Activated CD8-positive, alpha-beta memory T cell treated with anti-CD3 and anti-CD28 coated beads for 36 hours (primary cell): ENCODE measurements around the gene DCPS. TPM values are rescaled to one million over a fixed set of nuclear protein-coding genes. Genes with fewer than 3 reads are reported as not detected.

Source experiments
- CTCF ChIA-PET: fragments of 350-600 bp; sonication (Branson Sonifier 250); formaldehyde crosslinking; loops from one replicate; lab custom pipeline; 2021; ENCODE audit warnings: antibody characterized with exemption; lab: Charles Lee
- POLR2A ChIA-PET: fragments of 350-600 bp; sonication (Branson Sonifier 250); formaldehyde crosslinking; loops from one replicate; lab custom pipeline; 2021; ENCODE audit warnings: antibody characterized with exemption; lab: Charles Lee
- total RNA-seq, 2 experiments: library from RNA; stranded (reverse); gene quantifications; one replicate each; pipeline ENCODE4 v1.2.3, GENCODE V29; 2021

The DCPS gene
- total RNA-seq, 2 experiments from 2014 or later, result 39.2 to 39.3 TPM

- CTCF ChIA-PET, result interaction anchor here (2.3 kb wide), 1 partner anchor 13 kb away, joined by 7 read pairs; the partner anchor contains the start of genes FOXRED1 and SRPRA
- POLR2A ChIA-PET, result interaction anchor here (0.6 to 1.8 kb wide), 3 partner anchors 10 to 20 kb away, joined by 3 to 9 read pairs (median 5); partner anchors contain the start of gene FOXRED1
These were observed 21.5 kb upstream of the DCPS start for GRCh38 chr11:126282361-126282735.

GRCh38 chr11:126282736-126283591 is 20.9 kb upstream of the DCPS start, which contains the start of gene TIRAP:
Gene TIRAP, plus strand, starts transcription at chr11:126283093. Its CDS starts 7,802 bp downstream, at chr11:126290895.
- POLR2A ChIA-PET, result interaction anchor here (0.6 to 1.8 kb wide), 7 partner anchors 11 to 36 kb away, joined by 3 to 9 read pairs (median 5); partner anchors contain the start of genes DCPS, FOXRED1 and SRPRA
- CTCF ChIA-PET, result interaction anchor here (2.3 kb wide), 1 partner anchor 14 kb away, joined by 7 read pairs; the partner anchor contains the start of genes FOXRED1 and SRPRA

- CTCF ChIA-PET, result no interaction called here
These were observed 19.0 kb upstream of the DCPS start for GRCh38 chr11:126284829-126285228.

GRCh38 chr11:126288237-126288636 is 15.6 kb upstream of the DCPS start:
- ChIA-PET POLR2A (no interaction called here), CTCF (no interaction called here)

More at GRCh38 chr11:126284829-126285228, 19.0 kb upstream of the DCPS start:
- POLR2A ChIA-PET, result no interaction called here

GRCh38 chr11:126290887-126291286 is 13.0 kb upstream of the DCPS start:
- ChIA-PET POLR2A (interaction anchor here (1.0 kb wide), 1 partner anchor 15 kb away, joined by 3 read pairs; no protein-coding TSS in a partner anchor), CTCF (interaction anchor here (0.6 to 1.6 kb wide), 3 partner anchors 150 to 294 kb away, joined by 3 read pairs; no protein-coding TSS in a partner anchor)

- ChIA-PET POLR2A (no interaction called here), CTCF (interaction anchor here (1.5 kb wide), 1 partner anchor 40 kb away, joined by 3 read pairs; no protein-coding TSS in a partner anchor)
These were observed 10.1 kb upstream of the DCPS start for GRCh38 chr11:126293726-126294125.

- ChIA-PET CTCF (no interaction called here), POLR2A (no interaction called here)
These were observed 6.9 kb upstream of the DCPS start for GRCh38 chr11:126297004-126297403.

- ChIA-PET CTCF (interaction anchor here (1.0 kb wide), 1 partner anchor 17 kb away, joined by 3 read pairs; no protein-coding TSS in a partner anchor), POLR2A (interaction anchor here (0.9 to 1.2 kb wide), 4 partner anchors 13 to 49 kb away, joined by 3 to 8 read pairs (median 4); no protein-coding TSS in a partner anchor)
These were observed 706 bp downstream of the DCPS start for GRCh38 chr11:126304457-126305075.

- CTCF ChIA-PET, result interaction anchor here (0.7 kb wide), 1 partner anchor 11 kb away, joined by 3 read pairs; no protein-coding TSS in a partner anchor
- POLR2A ChIA-PET, result interaction anchor here (1.2 kb wide), 1 partner anchor 15 kb away, joined by 3 read pairs; no protein-coding TSS in a partner anchor
These were observed 1.8 kb downstream of the DCPS start for GRCh38 chr11:126305699-126306098.

GRCh38 chr11:126307706-126308105 is 3.8 kb downstream of the DCPS start:
- POLR2A ChIA-PET, result no interaction called here
- CTCF ChIA-PET, result interaction anchor here (0.5 to 0.6 kb wide), 2 partner anchors 14 to 80 kb away, joined by 3 to 4 read pairs; no protein-coding TSS in a partner anchor

- CTCF ChIA-PET, result no interaction called here
- POLR2A ChIA-PET, result no interaction called here
These were observed 4.4 kb downstream of the DCPS start for GRCh38 chr11:126308271-126308671.

- ChIA-PET CTCF (interaction anchor here (0.7 kb wide), 1 partner anchor 171 kb away, joined by 3 read pairs; no protein-coding TSS in a partner anchor), POLR2A (interaction anchor here (0.7 kb wide), 1 partner anchor 111 kb away, joined by 5 read pairs; no protein-coding TSS in a partner anchor)
These were observed 4.9 kb downstream of the DCPS start for GRCh38 chr11:126308771-126309170.

GRCh38 chr11:126310200-126310991 is 6.5 kb downstream of the DCPS start:
- CTCF ChIA-PET, result interaction anchor here (0.7 to 2.3 kb wide), 17 partner anchors 11 to 175 kb away, joined by 3 to 16 read pairs (median 3); partner anchors contain the start of gene ST3GAL4
- POLR2A ChIA-PET, result interaction anchor here (0.6 kb wide), 1 partner anchor 32 kb away, joined by 3 read pairs; no protein-coding TSS in a partner anchor

- ChIA-PET POLR2A (no interaction called here), CTCF (interaction anchor here (0.7 to 2.3 kb wide), 16 partner anchors 10 to 174 kb away, joined by 3 to 16 read pairs (median 4); partner anchors contain the start of gene ST3GAL4)
These were observed 7.1 kb downstream of the DCPS start for GRCh38 chr11:126310992-126311310.

- ChIA-PET CTCF (interaction anchor here (0.6 to 2.3 kb wide), 13 partner anchors 10 to 169 kb away, joined by 3 to 16 read pairs (median 4); partner anchors contain the start of gene ST3GAL4), POLR2A (no interaction called here)
These were observed 7.8 kb downstream of the DCPS start for GRCh38 chr11:126311401-126312291.

- ChIA-PET CTCF (interaction anchor here (1.3 kb wide), 1 partner anchor 168 kb away, joined by 3 read pairs; no protein-coding TSS in a partner anchor), POLR2A (no interaction called here)
These were observed 9.1 kb downstream of the DCPS start for GRCh38 chr11:126312961-126313360.

GRCh38 chr11:126313826-126314225 is 10.0 kb downstream of the DCPS start:
- POLR2A ChIA-PET, result no interaction called here
- CTCF ChIA-PET, result no interaction called here
